PFSK-1 (cell line): ENCODE measurements around the gene PLCD4.

Experiments
- POLR2AphosphoS5 ChIP-seq: IDR thresholded peaks from 2 replicates; pipeline ENCODE4 v1.6.1; 2012; ENCODE audit warnings: low read depth, mild to moderate bottlenecking, control low read depth, low read length, moderate library complexity
- SIN3A ChIP-seq: IDR thresholded peaks from 2 replicates; pipeline ENCODE4 v1.6.1; 2012; ENCODE audit warnings: mild to moderate bottlenecking, low read length, moderate library complexity, borderline replicate concordance; ENCODE audit not compliant: insufficient read depth
- TAF1 ChIP-seq: IDR thresholded peaks from 2 replicates; pipeline ENCODE4 v1.6.1; 2012; ENCODE audit warnings: low read length, control low read depth, borderline replicate concordance; ENCODE audit not compliant: insufficient read depth
- TF ChIP-seq, protein P1 (sequence below), 2 experiments: IDR thresholded peaks; 2 replicates each; pipeline versions ENCODE4 v1.6.1 to v1.8.0; 2011 to 2012; ENCODE audit warnings: low read depth in 2 of 2, low read length in 2 of 2, control low read depth in 1 of 2, inconsistent platforms in 1 of 2, mild to moderate bottlenecking in 1 of 2, moderate library complexity in 1 of 2; ENCODE audit not compliant: insufficient read depth in 1 of 2

GRCh38 chr2:218578272-218578877 lies 29.3 kb upstream of the PLCD4 start:
- no peak for TF ChIP-seq POLR2AphosphoS5
- TF ChIP-seq TAF1 = no peak
- TF ChIP-seq, protein P1, sequence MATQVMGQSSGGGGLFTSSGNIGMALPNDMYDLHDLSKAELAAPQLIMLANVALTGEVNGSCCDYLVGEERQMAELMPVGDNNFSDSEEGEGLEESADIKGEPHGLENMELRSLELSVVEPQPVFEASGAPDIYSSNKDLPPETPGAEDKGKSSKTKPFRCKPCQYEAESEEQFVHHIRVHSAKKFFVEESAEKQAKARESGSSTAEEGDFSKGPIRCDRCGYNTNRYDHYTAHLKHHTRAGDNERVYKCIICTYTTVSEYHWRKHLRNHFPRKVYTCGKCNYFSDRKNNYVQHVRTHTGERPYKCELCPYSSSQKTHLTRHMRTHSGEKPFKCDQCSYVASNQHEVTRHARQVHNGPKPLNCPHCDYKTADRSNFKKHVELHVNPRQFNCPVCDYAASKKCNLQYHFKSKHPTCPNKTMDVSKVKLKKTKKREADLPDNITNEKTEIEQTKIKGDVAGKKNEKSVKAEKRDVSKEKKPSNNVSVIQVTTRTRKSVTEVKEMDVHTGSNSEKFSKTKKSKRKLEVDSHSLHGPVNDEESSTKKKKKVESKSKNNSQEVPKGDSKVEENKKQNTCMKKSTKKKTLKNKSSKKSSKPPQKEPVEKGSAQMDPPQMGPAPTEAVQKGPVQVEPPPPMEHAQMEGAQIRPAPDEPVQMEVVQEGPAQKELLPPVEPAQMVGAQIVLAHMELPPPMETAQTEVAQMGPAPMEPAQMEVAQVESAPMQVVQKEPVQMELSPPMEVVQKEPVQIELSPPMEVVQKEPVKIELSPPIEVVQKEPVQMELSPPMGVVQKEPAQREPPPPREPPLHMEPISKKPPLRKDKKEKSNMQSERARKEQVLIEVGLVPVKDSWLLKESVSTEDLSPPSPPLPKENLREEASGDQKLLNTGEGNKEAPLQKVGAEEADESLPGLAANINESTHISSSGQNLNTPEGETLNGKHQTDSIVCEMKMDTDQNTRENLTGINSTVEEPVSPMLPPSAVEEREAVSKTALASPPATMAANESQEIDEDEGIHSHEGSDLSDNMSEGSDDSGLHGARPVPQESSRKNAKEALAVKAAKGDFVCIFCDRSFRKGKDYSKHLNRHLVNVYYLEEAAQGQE (IDR thresholded peaks at IDR 0.05; ENCODE audit: insufficient read depth in 1 of 2, low read depth in 2 of 2, low read length in 2 of 2) = no peak
- no peak for TF ChIP-seq SIN3A
